B cell (primary cell): ENCODE data around the gene ARHGEF37. TPM values are rescaled to one million over a fixed set of nuclear protein-coding genes. Genes with fewer than 3 reads are reported as not detected.
"Not testable (repeated sequence)": the region's sequence is repeated elsewhere in the genome, so short reads cannot be mapped to it uniquely, and the experiment has no call there.

ENCODE experiments used
- ATAC-seq: fragments of 200-7000 bp; cut with Tn5 transposase; one replicate; pipeline ENCODE4 v1.10.0; 2021; ENCODE audit warnings: low read depth, mild to moderate bottlenecking, moderate number of reproducible peaks, moderate library complexity
- CTCF ChIA-PET: fragments of 350-600 bp; sonication (Branson Sonifier 250); formaldehyde crosslinking; loops from one replicate; lab custom pipeline; 2021; ENCODE audit warnings: antibody characterized with exemption, inconsistent platforms; lab: Charles Lee
- POLR2A ChIA-PET: fragments of 350-600 bp; sonication (Branson Sonifier 250); formaldehyde crosslinking; loops from one replicate; lab custom pipeline; 2021; ENCODE audit warnings: antibody characterized with exemption; lab: Charles Lee
- DNase-seq: peaks from one replicate; pipeline ENCODE4 v3.0.0; 2013
- H2AFZ ChIP-seq: 2 replicates; pipeline ENCODE4 v1.6.1; 2012; ENCODE audit warnings: mild to moderate bottlenecking, low read depth, low read length; ENCODE audit not compliant: insufficient read depth, poor library complexity, severe bottlenecking
- H3K27ac ChIP-seq, 2 donors: 1 replicate in 1 of 2; 2 replicates in 1 of 2; pipeline ENCODE4 v1.5.1; 2012 to 2013; ENCODE audit warnings: low read length in 2 of 2, mild to moderate bottlenecking in 2 of 2, moderate library complexity in 1 of 2
- H3K27me3 ChIP-seq, 4 experiments: fragments of 200-600 bp in 1 of 4; sonication (generic) in 1 of 4; replicated peaks in 1 of 4; 1 replicate in 2 of 4; 2 replicates in 2 of 4; pipeline versions ENCODE4 v1.6.1 to v1.7.0; 2013 to 2016; ENCODE audit warnings: low read length in 3 of 4, mild to moderate bottlenecking in 2 of 4, mixed read lengths in 1 of 4, moderate library complexity in 1 of 4; ENCODE audit not compliant: insufficient read depth in 4 of 4, control insufficient read depth in 3 of 4; ENCODE audit errors: control extremely low read depth in 1 of 4
- H3K36me3 ChIP-seq, 2 experiments: replicated peaks in 1 of 2; 1 replicate in 1 of 2; 2 replicates in 1 of 2; pipeline versions ENCODE4 v1.6.1 to v1.7.1; 2013; ENCODE audit warnings: low read length in 1 of 2; ENCODE audit not compliant: insufficient read depth in 2 of 2, control insufficient read depth in 1 of 2; ENCODE audit errors: control extremely low read depth in 1 of 2, extremely low read depth in 1 of 2
- H3K4me1 ChIP-seq, 2 donors: fragments of 200-600 bp in 1 of 2; sonication (generic) in 1 of 2; 1 replicate in 1 of 2; 2 replicates in 1 of 2; pipeline versions ENCODE4 v1.5.1 to v1.6.1; 2013 to 2017; ENCODE audit warnings: low read length in 2 of 2; ENCODE audit not compliant: control insufficient read depth in 2 of 2, insufficient read depth in 2 of 2
- H3K4me2 ChIP-seq: replicated peaks from 2 replicates; pipeline ENCODE3; 2012; ENCODE audit warnings: mild to moderate bottlenecking, low read depth, low read length; ENCODE audit not compliant: poor library complexity, severe bottlenecking
- H3K4me3 ChIP-seq, 5 experiments: fragments of 200-600 bp in 1 of 5; sonication (generic) in 1 of 5; 1 replicate in 3 of 5; 2 replicates in 2 of 5; pipeline versions ENCODE4 v1.5.1 to v1.7.0; 2011 to 2016; ENCODE audit warnings: low read length in 4 of 5, mild to moderate bottlenecking in 4 of 5, low read depth in 2 of 5, control low read depth in 1 of 5, moderate library complexity in 1 of 5; ENCODE audit not compliant: insufficient read depth in 1 of 5; ENCODE audit errors: control extremely low read depth in 1 of 5, extremely low read depth in 1 of 5
- H3K79me2 ChIP-seq: fragments of 200-600 bp; sonication (generic); one replicate; pipeline ENCODE4 v1.6.0; 2016; ENCODE audit warnings: low read length; ENCODE audit not compliant: control insufficient read depth, insufficient read depth
- H3K9ac ChIP-seq: fragments of 200-600 bp; sonication (generic); 2 replicates; pipeline ENCODE4 v1.6.1; 2017; ENCODE audit warnings: mild to moderate bottlenecking, low read length, moderate library complexity
- H3K9me3 ChIP-seq, 3 donors: one replicate each; pipeline versions ENCODE4 v1.6.1 to v1.7.1; 2013; ENCODE audit warnings: low read length in 2 of 3; ENCODE audit not compliant: control insufficient read depth in 2 of 3, insufficient read depth in 1 of 3; ENCODE audit errors: control extremely low read depth in 1 of 3
- H4K20me1 ChIP-seq: 2 replicates; pipeline ENCODE4 v1.6.0; 2012; ENCODE audit warnings: mild to moderate bottlenecking, low read length; ENCODE audit not compliant: insufficient read depth, control insufficient read depth, poor library complexity, severe bottlenecking
- H3K27ac Mint-ChIP-seq: one replicate; pipeline ENCODE4 v1.8.0; 2021; ENCODE audit warnings: mixed read lengths
- H3K27me3 Mint-ChIP-seq: one replicate; pipeline ENCODE4 v1.8.0; 2021; ENCODE audit warnings: mixed read lengths
- H3K4me1 Mint-ChIP-seq: one replicate; pipeline ENCODE4 v1.8.0; 2021; ENCODE audit warnings: mixed read lengths
- H3K4me3 Mint-ChIP-seq: one replicate; pipeline ENCODE4 v1.8.0; 2021; ENCODE audit warnings: mixed read lengths
- H3K9me3 Mint-ChIP-seq: one replicate; pipeline ENCODE4 v1.8.0; 2022; ENCODE audit warnings: mixed read lengths; ENCODE audit not compliant: insufficient read depth
- CTCF ChIP-seq: fragments of 200-600 bp; IDR thresholded peaks from one replicate; pipeline ENCODE4 v1.8.0; 2022; ENCODE audit warnings: antibody characterized with exemption, mild to moderate bottlenecking
- EZH2 ChIP-seq: IDR thresholded peaks from 2 replicates; pipeline ENCODE4 v1.6.1; 2012; ENCODE audit warnings: borderline replicate concordance, low read depth, mild to moderate bottlenecking, moderate library complexity, low read length; ENCODE audit not compliant: insufficient read depth, poor library complexity, severe bottlenecking
- WGBS: methylation state at CpG from one replicate; pipeline ENCODE4 v1.1.5; 2013; ENCODE audit warnings: missing lambda C conversion rate; ENCODE audit not compliant: insufficient coverage; 5-methylcytosine and 5-hydroxymethylcytosine counted together
- intact Hi-C: fragments of 100-400 bp; cut with micrococcal nuclease; formaldehyde crosslinking; loops from one replicate; pipeline ENCODE4 v1.10.0; 2022
- polyA plus RNA-seq: library from polyadenylated mRNA; depleted of rRNA; stranded (reverse); fragments of >200 nt; gene quantifications from 2 replicates; pipeline ENCODE4 v1.2.3, GENCODE V29; 2012
- total RNA-seq, 2 donors: library from RNA; stranded (reverse); fragments of 120-200 nt in 1 of 2; gene quantifications; 1 replicate in 1 of 2; 2 replicates in 1 of 2; pipeline versions ENCODE4 v1.2.3 to v1.2.4, GENCODE V29; 2013 to 2022

The ARHGEF37 gene
- total and polyA plus RNA-seq, 2 donors (not counting 1 experiment from before 2014, with no cell fraction given): 0.06 to 1.7 TPM

DNA sequence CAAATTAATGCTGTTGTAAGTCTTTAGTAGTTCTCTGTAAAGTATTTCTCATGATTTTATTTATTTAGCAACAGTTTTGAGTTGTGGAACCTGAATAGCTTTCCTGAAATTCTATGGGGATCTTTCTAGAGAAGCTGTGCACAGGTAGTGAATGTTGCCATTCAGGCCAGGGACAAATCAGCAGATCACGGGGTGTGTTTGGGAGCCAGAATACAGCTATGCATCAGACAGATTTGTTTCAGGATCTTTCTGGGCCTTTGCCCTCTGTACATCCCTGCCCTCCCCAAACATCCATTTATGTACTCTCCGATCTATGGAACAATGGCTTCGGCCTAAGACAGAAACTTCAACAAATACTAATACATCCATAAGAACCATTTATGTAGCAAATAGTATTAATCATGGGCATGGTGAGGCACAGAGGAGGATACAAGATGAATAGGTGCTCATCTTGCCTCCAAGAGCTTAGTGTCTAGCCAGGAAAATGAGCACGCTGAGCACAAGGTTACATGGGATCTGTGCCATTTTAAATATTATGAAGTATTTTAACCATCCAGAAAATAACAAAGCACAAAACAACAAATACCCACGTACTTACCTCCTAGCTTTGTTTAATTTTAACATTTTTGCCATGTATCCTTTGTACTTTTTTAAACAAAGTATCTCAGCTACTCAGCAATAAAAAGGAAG lies 13.1 kb downstream of the ARHGEF37 start:
- Histone ChIP-seq H3K4me2 (no peak overlapping the region), H3K9ac (no peak overlapping the region), H3K79me2 (no peaks in the 10 kb centered on the region), H3K27me3 (no peaks in the 10 kb centered on the region), H4K20me1 (no peaks in the 10 kb centered on the region), H2AFZ (no peak overlapping the region), H3K4me3 (no peak overlapping the region), H3K36me3 (no peaks in the 10 kb centered on the region), H3K4me1 (peaks cover 6 to 21% of the 10 kb centered on the region in 2 donors), H3K27ac (no peak overlapping the region), H3K9me3 (no peaks in the 10 kb centered on the region)
- no peak for DNase-seq
- Mint-ChIP-seq H3K4me1 (peaks cover 17% of the 10 kb centered on the region), H3K9me3 (no peaks in the 10 kb centered on the region), H3K4me3 (no peak overlapping the region), H3K27ac (no peak overlapping the region), H3K27me3 (no peaks in the 10 kb centered on the region)
- CTCF ChIA-PET: no interaction called here
- no peak for ATAC-seq
- intact Hi-C loops: no loop called here
- TF ChIP-seq CTCF: no peak
- TF ChIP-seq EZH2: no peak
- POLR2A ChIA-PET: no interaction called here
- 100% methylated on average over 1 of the region's 5 CpGs for WGBS

DNA sequence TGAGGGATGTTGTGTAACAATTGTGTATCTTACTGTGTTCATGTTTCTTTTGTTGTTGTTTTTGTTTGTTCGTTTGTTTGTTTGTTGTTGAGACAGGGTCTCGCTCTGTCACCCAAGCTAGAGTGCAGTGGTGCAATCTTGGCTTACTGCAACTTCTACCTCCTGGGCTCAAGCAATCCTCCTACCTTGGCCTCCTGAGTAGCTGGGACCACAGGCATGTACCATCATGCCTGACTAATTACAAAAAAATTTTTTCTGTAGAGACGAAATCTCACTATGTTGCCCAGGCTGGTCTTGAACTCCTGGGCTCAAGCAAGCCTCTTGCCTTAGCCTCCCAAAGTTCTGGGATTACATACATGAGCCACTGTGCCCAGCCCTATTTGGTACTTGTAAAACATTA lies 13.8 kb downstream of the ARHGEF37 start:
- H3K27ac ChIP-seq, H3K36me3 ChIP-seq, H4K20me1 ChIP-seq, H3K4me3 ChIP-seq, H2AFZ ChIP-seq, DNase-seq, H3K79me2 ChIP-seq, H3K9me3 ChIP-seq, H3K27me3 ChIP-seq, H3K27me3 Mint-ChIP-seq, H3K9me3 Mint-ChIP-seq, H3K4me3 Mint-ChIP-seq, H3K27ac Mint-ChIP-seq, ATAC-seq, H3K9ac ChIP-seq, POLR2A ChIA-PET, H3K4me2 ChIP-seq, intact Hi-C loops: not testable (repeated sequence)
- 83% methylated on average over 1 of the region's 3 CpGs for WGBS
- H3K4me1 Mint-ChIP-seq: peaks cover 17% of the 10 kb centered on the region
- CTCF ChIA-PET: interaction anchor here (0.8 kb wide), 1 partner anchor 22 kb away, joined by 3 read pairs; no protein-coding TSS in a partner anchor
- H3K4me1 ChIP-seq: peaks cover 6 to 21% of the 10 kb centered on the region in 2 donors
